ENCODE data around the gene CACNB2. TPM values are rescaled to one million over a fixed set of nuclear protein-coding genes. Genes with fewer than 3 reads are reported as not detected.
"Not testable (repeated sequence)": the region's sequence is repeated elsewhere in the genome, so short reads cannot be mapped to it uniquely, and the experiment has no call there.

The CACNB2 gene
- total RNA-seq, 1 experiment from 2014 or later: not detected

GRCh38 chr10:18563003-18563726, 422.9 kb downstream of the CACNB2 start:
- DNase-seq (ENCODE audit: low read depth): no peak

- no peak for DNase-seq (ENCODE audit: low read depth)
Observed at GRCh38 chr10:18565006-18565405, 424.8 kb downstream of the CACNB2 start.

GRCh38 chr10:18566177-18566576, 426.0 kb downstream of the CACNB2 start:
- DNase-seq (ENCODE audit: low read depth): no peak

GRCh38 chr10:18567343-18567856, 427.2 kb downstream of the CACNB2 start:
- no peak for DNase-seq (ENCODE audit: low read depth)

- not testable (repeated sequence) for DNase-seq (ENCODE audit: low read depth)
Observed at GRCh38 chr10:18570386-18570785, 430.2 kb downstream of the CACNB2 start.

GRCh38 chr10:18571076-18571475, 430.9 kb downstream of the CACNB2 start:
- no peak for DNase-seq (ENCODE audit: low read depth)

GRCh38 chr10:18571780-18572179, 431.6 kb downstream of the CACNB2 start:
- DNase-seq (ENCODE audit: low read depth): no peak

GRCh38 chr10:18572959-18573561, 432.8 kb downstream of the CACNB2 start:
- DNase-seq (ENCODE audit: low read depth): no peak

- no peak for DNase-seq (ENCODE audit: low read depth)
Observed at GRCh38 chr10:18576586-18576985, 436.4 kb downstream of the CACNB2 start.

- DNase-seq (ENCODE audit: low read depth): no peak
Observed at GRCh38 chr10:18577823-18578685, 437.8 kb downstream of the CACNB2 start.

- peak; percentile 62 for DNase-seq (ENCODE audit: low read depth)
Observed at GRCh38 chr10:18582803-18583202, 442.6 kb downstream of the CACNB2 start.

- peak; percentile 11 for DNase-seq (ENCODE audit: low read depth)
Observed at GRCh38 chr10:18583575-18584270, 443.5 kb downstream of the CACNB2 start.

- DNase-seq (ENCODE audit: low read depth): not testable (repeated sequence)
Observed at GRCh38 chr10:18586637-18587036, 446.4 kb downstream of the CACNB2 start.

- not testable (repeated sequence) for DNase-seq (ENCODE audit: low read depth)
Observed at GRCh38 chr10:18591141-18591540, 450.9 kb downstream of the CACNB2 start.

Other genes starting within 250 kb of the CACNB2 start
- gene SLC39A12, start 188.5 kb upstream of the CACNB2 start, total RNA-seq (2014; rRNA removed): not detected in 2 replicates

Measured in LHCN-M2 (cell line).